H9 (cell line): ENCODE results near the gene CALHM4. TPM values are rescaled to one million over a fixed set of nuclear protein-coding genes. Genes with fewer than 3 reads are reported as not detected.

Experiments
- DNase-seq: peaks from one replicate; pipeline ENCODE4 v3.0.0-alpha.2; 2017
- H2AFZ ChIP-seq: one replicate; pipeline ENCODE4 v1.6.1; 2013; ENCODE audit warnings: mild to moderate bottlenecking, low read length, control low read depth, moderate library complexity
- H2AK5ac ChIP-seq: 2 replicates; pipeline ENCODE4 v1.6.1; 2013; ENCODE audit warnings: low read length, control low read depth, mixed read lengths; ENCODE audit not compliant: insufficient read length
- H2BK120ac ChIP-seq: one replicate; pipeline ENCODE4 v1.6.1; 2013; ENCODE audit warnings: low read depth, mild to moderate bottlenecking, low read length, control low read depth, inconsistent platforms; ENCODE audit not compliant: poor library complexity, severe bottlenecking
- H2BK12ac ChIP-seq: 2 replicates; pipeline ENCODE4 v1.6.1; 2013; ENCODE audit warnings: low read length, control low read depth, mixed read lengths, low read depth; ENCODE audit not compliant: insufficient read length
- H2BK15ac ChIP-seq: 2 replicates; pipeline ENCODE4 v1.6.1; 2013; ENCODE audit warnings: low read depth, low read length, control low read depth
- H2BK20ac ChIP-seq: one replicate; pipeline ENCODE4 v1.6.1; 2013; ENCODE audit warnings: low read depth, mild to moderate bottlenecking, low read length, control low read depth, inconsistent platforms; ENCODE audit not compliant: poor library complexity, severe bottlenecking
- H2BK5ac ChIP-seq: 2 replicates; pipeline ENCODE4 v1.6.1; 2013; ENCODE audit warnings: low read length, control low read depth, mixed read lengths; ENCODE audit not compliant: insufficient read length
- H3K14ac ChIP-seq: 2 replicates; pipeline ENCODE4 v1.6.1; 2013; ENCODE audit warnings: low read length, control low read depth; ENCODE audit not compliant: insufficient read depth
- H3K18ac ChIP-seq: 2 replicates; pipeline ENCODE4 v1.6.1; 2013; ENCODE audit warnings: low read depth, mild to moderate bottlenecking, mixed read lengths, low read length, control low read depth; ENCODE audit not compliant: insufficient read length
- H3K23ac ChIP-seq: 2 replicates; pipeline ENCODE4 v1.6.1; 2013; ENCODE audit warnings: low read length, control low read depth, mixed read lengths, low read depth; ENCODE audit not compliant: insufficient read length
- H3K23me2 ChIP-seq: 2 replicates; pipeline ENCODE4 v1.6.1; 2013; ENCODE audit warnings: low read depth, mild to moderate bottlenecking, mixed read lengths, low read length, control low read depth; ENCODE audit not compliant: insufficient read length, poor library complexity, severe bottlenecking
- H3K27ac ChIP-seq: 2 replicates; pipeline ENCODE4 v1.5.1; 2013; ENCODE audit warnings: low read length, control low read depth, mixed read lengths, low read depth; ENCODE audit not compliant: insufficient read length
- H3K27me3 ChIP-seq: 2 replicates; pipeline ENCODE4 v1.6.1; 2013; ENCODE audit warnings: low read length, control low read depth, inconsistent platforms; ENCODE audit not compliant: insufficient read depth
- H3K4ac ChIP-seq: 2 replicates; pipeline ENCODE4 v1.6.1; 2013; ENCODE audit warnings: low read depth, mild to moderate bottlenecking, control low read depth, inconsistent platforms, low read length, moderate library complexity
- H3K4me1 ChIP-seq: 2 replicates; pipeline ENCODE4 v1.6.1; 2013; ENCODE audit warnings: low read length, control low read depth, inconsistent platforms; ENCODE audit not compliant: insufficient read depth
- H3K4me2 ChIP-seq: 2 replicates; pipeline ENCODE4 v1.6.1; 2013; ENCODE audit warnings: low read length, control low read depth, mixed read lengths; ENCODE audit not compliant: insufficient read length, insufficient read depth
- H3K56ac ChIP-seq: 2 replicates; pipeline ENCODE4 v1.6.1; 2013; ENCODE audit warnings: low read depth, mild to moderate bottlenecking, mixed read lengths, low read length, control low read depth; ENCODE audit not compliant: insufficient read length
- H3K79me1 ChIP-seq: 2 replicates; pipeline ENCODE4 v1.6.1; 2013; ENCODE audit warnings: low read depth, mild to moderate bottlenecking, moderate library complexity, low read length, control low read depth, inconsistent platforms; ENCODE audit not compliant: insufficient read depth, poor library complexity, severe bottlenecking
- H3K79me2 ChIP-seq: 2 replicates; pipeline ENCODE4 v1.6.1; 2013; ENCODE audit warnings: low read length, control low read depth, inconsistent platforms; ENCODE audit not compliant: insufficient read depth
- H3K9ac ChIP-seq: 2 replicates; pipeline ENCODE4 v1.6.1; 2013; ENCODE audit warnings: low read length, control low read depth, mixed read lengths; ENCODE audit not compliant: insufficient read length; ENCODE audit errors: extremely low read depth
- H3K9me3 ChIP-seq: one replicate; pipeline ENCODE4 v1.6.1; 2013; ENCODE audit warnings: low read depth, low read length, inconsistent platforms; ENCODE audit not compliant: control insufficient read depth
- H3T11ph ChIP-seq: one replicate; pipeline ENCODE4 v1.6.1; 2013; ENCODE audit warnings: mild to moderate bottlenecking, low read length, control low read depth, inconsistent platforms
- H4K20me1 ChIP-seq: one replicate; pipeline ENCODE4 v1.6.1; 2013; ENCODE audit not compliant: control insufficient read depth, insufficient read length, insufficient read depth
- H4K5ac ChIP-seq: 2 replicates; pipeline ENCODE4 v1.6.1; 2013; ENCODE audit warnings: low read depth, mild to moderate bottlenecking, mixed read lengths, low read length, control low read depth; ENCODE audit not compliant: insufficient read length
- H4K8ac ChIP-seq: replicated peaks from 2 replicates; pipeline ENCODE4 v1.6.1; 2013; ENCODE audit warnings: low read length, control low read depth, mixed read lengths, low read depth; ENCODE audit not compliant: insufficient read length
- H4K91ac ChIP-seq: 2 replicates; pipeline ENCODE4 v1.6.1; 2013; ENCODE audit warnings: low read depth, mild to moderate bottlenecking, moderate library complexity, mixed read lengths, low read length, control low read depth; ENCODE audit not compliant: insufficient read length
- H3K27ac Mint-ChIP-seq, 3 experiments: 2 replicates in 2 of 3; 3 replicates in 1 of 3; pipeline ENCODE4 v1.8.0; 2020 to 2021; ENCODE audit warnings: mixed read lengths in 3 of 3, mild to moderate bottlenecking in 1 of 3, moderate library complexity in 1 of 3
- H3K27me3 Mint-ChIP-seq: 2 replicates; pipeline ENCODE4 v1.8.0; 2021; ENCODE audit warnings: low read depth, mild to moderate bottlenecking, moderate library complexity, mixed read lengths
- H3K36me3 Mint-ChIP-seq, 3 experiments: 2 replicates in 2 of 3; 3 replicates in 1 of 3; pipeline ENCODE4 v1.8.0; 2020 to 2021; ENCODE audit warnings: low read depth in 3 of 3, mixed read lengths in 3 of 3; ENCODE audit not compliant: insufficient read depth in 1 of 3
- H3K4me1 Mint-ChIP-seq, 2 experiments: 2 replicates each; pipeline ENCODE4 v1.8.0; 2020; ENCODE audit warnings: mixed read lengths in 2 of 2
- H3K4me3 Mint-ChIP-seq, 2 experiments: 2 replicates in 1 of 2; 3 replicates in 1 of 2; pipeline ENCODE4 v1.8.0; 2020 to 2021; ENCODE audit warnings: mild to moderate bottlenecking in 2 of 2, mixed read lengths in 2 of 2, moderate library complexity in 1 of 2
- H3K9me3 Mint-ChIP-seq, 2 experiments: 2 replicates in 1 of 2; 3 replicates in 1 of 2; pipeline ENCODE4 v1.8.0; 2020; ENCODE audit warnings: mild to moderate bottlenecking in 2 of 2, mixed read lengths in 2 of 2, moderate library complexity in 1 of 2
- WGBS: extraction: QIAGEN DNeasy Blood & Tissue Kit; methylation state at CpG from one replicate; pipeline ENCODE4 v1.1.7; 2013; ENCODE audit warnings: missing lambda C conversion rate, low lambda C conversion rate, mixed read lengths; ENCODE audit not compliant: insufficient read length; ENCODE audit errors: extremely low coverage; 5-methylcytosine and 5-hydroxymethylcytosine counted together
- total RNA-seq: library from RNA; stranded (reverse); gene quantifications from 2 replicates; pipeline ENCODE4 v1.2.1, GENCODE V29; 2021
- TF ChIP-seq, protein P1 (sequence below): fragments of 200-600 bp; sonication (generic); conservative IDR thresholded peaks from 3 replicates; pipeline ENCODE4 v1.8.0; 2021; ENCODE audit warnings: antibody characterized with exemption, mild to moderate bottlenecking

The CALHM4 gene
- total RNA-seq, 1 experiment from 2014 or later: not detected

DNA sequence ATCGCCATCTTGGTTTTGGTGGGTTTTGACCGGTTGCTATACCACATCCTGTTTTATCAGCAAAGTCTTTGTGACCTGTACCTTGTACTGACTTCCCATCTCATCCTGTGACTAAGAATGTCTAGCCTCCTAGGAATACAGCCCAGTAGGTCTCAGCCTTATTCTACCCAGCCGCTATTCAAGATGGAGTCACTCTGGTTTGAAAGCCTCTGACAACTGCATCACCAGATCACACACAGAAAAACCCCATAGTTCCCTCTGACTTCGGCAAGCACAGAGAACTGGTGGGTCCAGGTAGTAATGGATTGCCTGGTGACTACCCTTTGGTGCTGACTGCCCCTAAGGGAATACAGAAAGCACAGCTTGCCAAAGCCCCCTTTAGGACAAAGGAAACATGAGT is 52.4 kb downstream of the CALHM4 start:
- Mint-ChIP-seq H3K27ac (no peak overlapping the region), H3K36me3 (peaks cover 0 to 8% (median 6%) of the 10 kb centered on the region in 3 experiments; a peak in 4 of 7 replicates), H3K4me1 (peaks cover under 1 to 5% of the 10 kb centered on the region in 2 experiments), H3K9me3 (peaks cover 6 to 8% of the 10 kb centered on the region in 2 experiments; a peak in 3 of 5 replicates), H3K4me3 (no peak overlapping the region), H3K27me3 (no peaks in the 10 kb centered on the region)
- Histone ChIP-seq H3K4me2 (no peak overlapping the region), H3K23ac (no peak overlapping the region), H3K9ac (no peak overlapping the region), H4K5ac (no peak overlapping the region), H2BK120ac (no peak overlapping the region), H3K23me2 (no peaks in the 10 kb centered on the region), H2AK5ac (no peak overlapping the region), H4K8ac (no peak overlapping the region), H2BK12ac (no peak overlapping the region), H3K27ac (no peak overlapping the region), H4K91ac (no peak overlapping the region), H3K79me1 (no peaks in the 10 kb centered on the region), H3K14ac (no peak overlapping the region), H3K4ac (no peak overlapping the region), H3K18ac (no peak overlapping the region), H3K27me3 (no peaks in the 10 kb centered on the region), H3K9me3 (no peaks in the 10 kb centered on the region), H2BK20ac (no peak overlapping the region), H3K56ac (no peak overlapping the region), H2AFZ (no peak overlapping the region), H2BK15ac (no peak overlapping the region), H2BK5ac (no peak overlapping the region), H4K20me1 (no peaks in the 10 kb centered on the region), H3K79me2 (no peaks in the 10 kb centered on the region), H3T11ph (no peak overlapping the region), H3K4me1 (no peaks in the 10 kb centered on the region)
- TF ChIP-seq, protein P1, sequence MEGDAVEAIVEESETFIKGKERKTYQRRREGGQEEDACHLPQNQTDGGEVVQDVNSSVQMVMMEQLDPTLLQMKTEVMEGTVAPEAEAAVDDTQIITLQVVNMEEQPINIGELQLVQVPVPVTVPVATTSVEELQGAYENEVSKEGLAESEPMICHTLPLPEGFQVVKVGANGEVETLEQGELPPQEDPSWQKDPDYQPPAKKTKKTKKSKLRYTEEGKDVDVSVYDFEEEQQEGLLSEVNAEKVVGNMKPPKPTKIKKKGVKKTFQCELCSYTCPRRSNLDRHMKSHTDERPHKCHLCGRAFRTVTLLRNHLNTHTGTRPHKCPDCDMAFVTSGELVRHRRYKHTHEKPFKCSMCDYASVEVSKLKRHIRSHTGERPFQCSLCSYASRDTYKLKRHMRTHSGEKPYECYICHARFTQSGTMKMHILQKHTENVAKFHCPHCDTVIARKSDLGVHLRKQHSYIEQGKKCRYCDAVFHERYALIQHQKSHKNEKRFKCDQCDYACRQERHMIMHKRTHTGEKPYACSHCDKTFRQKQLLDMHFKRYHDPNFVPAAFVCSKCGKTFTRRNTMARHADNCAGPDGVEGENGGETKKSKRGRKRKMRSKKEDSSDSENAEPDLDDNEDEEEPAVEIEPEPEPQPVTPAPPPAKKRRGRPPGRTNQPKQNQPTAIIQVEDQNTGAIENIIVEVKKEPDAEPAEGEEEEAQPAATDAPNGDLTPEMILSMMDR: no peak
- DNase-seq: no peak
- no CpG with 5 or more reads among the region's 4 CpGs for WGBS

Other genes with a start within 250 kb of the CALHM4 start
- gene DSE, start 182.8 kb upstream of the CALHM4 start, total RNA-seq: 41.5 and 45.6 TPM in 2 replicates
- 0.44 and 0.68 TPM in 2 replicates for gene CALHM6, start 92.4 kb upstream of the CALHM4 start, total RNA-seq
- 0.02 and 0.09 TPM in 2 replicates for gene CALHM5, start 42.1 kb upstream of the CALHM4 start, total RNA-seq
- gene TRAPPC3L, start 8.1 kb upstream of the CALHM4 start, total RNA-seq: not detected in 2 replicates
- 38.8 and 42.0 TPM in 2 replicates for gene RWDD1, start 17.8 kb downstream of the CALHM4 start, total RNA-seq
- gene RSPH4A, start 62.7 kb downstream of the CALHM4 start, total RNA-seq: 0.31 and 0.33 TPM in 2 replicates
- 14.8 and 15.7 TPM in 2 replicates for gene ZUP1, start 115.0 kb downstream of the CALHM4 start, total RNA-seq
- 8.0 and 10.5 TPM in 2 replicates for gene KPNA5, start 127.5 kb downstream of the CALHM4 start, total RNA-seq
- 2.1 and 2.3 TPM in 2 replicates for gene FAM162B, start 212.0 kb downstream of the CALHM4 start, total RNA-seq